GM12865 (cell line): ENCODE data around the gene PCDH9.

ENCODE experiments used
- DNase-seq: peaks from one replicate; pipeline ENCODE4 v3.0.0; 2010; ENCODE audit warnings: low read depth
- H3K4me3 ChIP-seq: 2 replicates; pipeline ENCODE4 v1.5.1; 2011; ENCODE audit warnings: mild to moderate bottlenecking, low read depth, low read length, control low read depth
- CTCF ChIP-seq: IDR thresholded peaks from 2 replicates; pipeline ENCODE4 v1.5.1; 2011; ENCODE audit warnings: low read length, control low read depth, low read depth, inconsistent platforms; ENCODE audit not compliant: insufficient read depth; ENCODE audit errors: missing control alignments

PCDH9 gene

GRCh38 chr13:66965181-66965580, 265.0 kb downstream of the PCDH9 start:
- TF ChIP-seq CTCF, result no peak
- no peak overlapping the region for H3K4me3 ChIP-seq
- DNase-seq, result no peak

- TF ChIP-seq CTCF, result no peak
- no peak overlapping the region for H3K4me3 ChIP-seq
- DNase-seq, result no peak
Measured at GRCh38 chr13:66962953-66963352, 267.2 kb downstream of the PCDH9 start.

GRCh38 chr13:66958611-66959010, 271.5 kb downstream of the PCDH9 start:
- no peak for DNase-seq
- no peak overlapping the region for H3K4me3 ChIP-seq
- no peak for TF ChIP-seq CTCF

GRCh38 chr13:66952507-66952906, 277.6 kb downstream of the PCDH9 start:
- H3K4me3 ChIP-seq, result no peak overlapping the region
- no peak for DNase-seq
- TF ChIP-seq CTCF, result no peak

GRCh38 chr13:66951426-66951825, 278.7 kb downstream of the PCDH9 start:
- no peak overlapping the region for H3K4me3 ChIP-seq
- TF ChIP-seq CTCF, result no peak
- no peak for DNase-seq

- no peak for DNase-seq
- no peak for TF ChIP-seq CTCF
- H3K4me3 ChIP-seq, result no peak overlapping the region
Measured at GRCh38 chr13:66950666-66951065, 279.5 kb downstream of the PCDH9 start.

- no peak overlapping the region for H3K4me3 ChIP-seq
- no peak for DNase-seq
- no peak for TF ChIP-seq CTCF
Measured at GRCh38 chr13:66948910-66949309, 281.2 kb downstream of the PCDH9 start.
